CD4-positive, CD25-positive, alpha-beta regulatory T cell (primary cell): ENCODE results near the gene CA4. TPM values are rescaled to one million over a fixed set of nuclear protein-coding genes. Genes with fewer than 3 reads are reported as not detected.
A peak's percentile ranks its signal among the peaks of the same experiment; 100 is the strongest.
"Not testable (repeated sequence)": the region's sequence is repeated elsewhere in the genome, so short reads cannot be mapped to it uniquely, and the experiment has no call there.

ENCODE experiments used
- ATAC-seq, 2 donors: fragments of 150-1000 bp; cut with Tn5 transposase; one replicate each; pipeline ENCODE4 v1.10.0; 2021; ENCODE audit warnings: low read depth in 2 of 2, moderate number of reproducible peaks in 2 of 2, moderate library complexity in 1 of 2
- DNase-seq, 3 donors: peaks; one replicate each; pipeline versions ENCODE4 v3.0.0 to v3.0.0-alpha.2; 2012 to 2022; ENCODE audit warnings: mixed read lengths in 1 of 3
- H3K27ac ChIP-seq: one replicate; pipeline ENCODE4 v1.7.0; 2013; ENCODE audit warnings: mild to moderate bottlenecking, low read length; ENCODE audit not compliant: insufficient read depth, poor library complexity, severe bottlenecking
- H3K27me3 ChIP-seq: one replicate; pipeline ENCODE4 v1.7.0; 2013; ENCODE audit warnings: low read length; ENCODE audit not compliant: control insufficient read depth, insufficient read depth
- H3K36me3 ChIP-seq: one replicate; pipeline ENCODE4 v1.7.0; 2013; ENCODE audit warnings: mild to moderate bottlenecking, low read length, moderate library complexity; ENCODE audit not compliant: control insufficient read depth, insufficient read depth
- H3K4me1 ChIP-seq: 2 replicates; pipeline ENCODE4 v1.7.0; 2013; ENCODE audit warnings: mild to moderate bottlenecking, low read length; ENCODE audit not compliant: insufficient read depth, control insufficient read depth, poor library complexity, severe bottlenecking
- H3K4me3 ChIP-seq: one replicate; pipeline ENCODE4 v1.7.0; 2013; ENCODE audit warnings: low read depth, mild to moderate bottlenecking, low read length, moderate library complexity
- H3K9me3 ChIP-seq, 2 experiments: 1 replicate in 1 of 2; 2 replicates in 1 of 2; pipeline ENCODE4 v1.7.0; 2013; ENCODE audit warnings: low read length in 2 of 2, mild to moderate bottlenecking in 1 of 2, moderate library complexity in 1 of 2; ENCODE audit not compliant: control insufficient read depth in 2 of 2
- H3K27ac Mint-ChIP-seq, 3 donors: one replicate each; pipeline ENCODE4 v1.8.0; 2020 to 2022; ENCODE audit warnings: mild to moderate bottlenecking in 3 of 3, mixed read lengths in 3 of 3, moderate library complexity in 2 of 3
- H3K27me3 Mint-ChIP-seq: one replicate; pipeline ENCODE4 v1.8.0; 2022; ENCODE audit warnings: mild to moderate bottlenecking, mixed read lengths
- H3K36me3 Mint-ChIP-seq: one replicate; pipeline ENCODE4 v1.8.0; 2020; ENCODE audit warnings: mixed read lengths
- H3K4me1 Mint-ChIP-seq, 4 donors: one replicate each; pipeline ENCODE4 v1.8.0; 2020 to 2022; ENCODE audit warnings: mixed read lengths in 4 of 4, mild to moderate bottlenecking in 1 of 4
- H3K4me3 Mint-ChIP-seq, 4 donors: one replicate each; pipeline ENCODE4 v1.8.0; 2020 to 2022; ENCODE audit warnings: mild to moderate bottlenecking in 4 of 4, mixed read lengths in 4 of 4, moderate library complexity in 3 of 4
- H3K9me3 Mint-ChIP-seq, 7 donors: one replicate each; pipeline ENCODE4 v1.8.0; 2020 to 2022; ENCODE audit warnings: mixed read lengths in 7 of 7, mild to moderate bottlenecking in 3 of 7, moderate library complexity in 2 of 7
- polyA plus RNA-seq, 4 donors: library from polyadenylated mRNA; unstranded; fragments of 300-500 nt; fragmentation: Illumina TruSeq; gene quantifications; one replicate each; pipeline ENCODE4 v1.2.3, GENCODE V29; 2021
- total RNA-seq: library from RNA; stranded (reverse); gene quantifications from one replicate; pipeline ENCODE4 v1.2.3, GENCODE V29; 2022

CA4 gene
- total and polyA plus RNA-seq, 5 donors from 2014 or later: not detected

GRCh38 chr17:60108309-60108708 is 41.5 kb upstream of the CA4 start:
- peaks cover 52% of the 10 kb centered on the region for H3K27me3 Mint-ChIP-seq
- H3K9me3 ChIP-seq, H3K36me3 Mint-ChIP-seq, H3K9me3 Mint-ChIP-seq, H3K4me3 ChIP-seq, H3K4me1 Mint-ChIP-seq, H3K4me1 ChIP-seq, H3K36me3 ChIP-seq, H3K4me3 Mint-ChIP-seq, H3K27ac Mint-ChIP-seq, ATAC-seq, DNase-seq, H3K27ac ChIP-seq: not testable (repeated sequence)
- H3K27me3 ChIP-seq: peaks cover 14% of the 10 kb centered on the region

DNA sequence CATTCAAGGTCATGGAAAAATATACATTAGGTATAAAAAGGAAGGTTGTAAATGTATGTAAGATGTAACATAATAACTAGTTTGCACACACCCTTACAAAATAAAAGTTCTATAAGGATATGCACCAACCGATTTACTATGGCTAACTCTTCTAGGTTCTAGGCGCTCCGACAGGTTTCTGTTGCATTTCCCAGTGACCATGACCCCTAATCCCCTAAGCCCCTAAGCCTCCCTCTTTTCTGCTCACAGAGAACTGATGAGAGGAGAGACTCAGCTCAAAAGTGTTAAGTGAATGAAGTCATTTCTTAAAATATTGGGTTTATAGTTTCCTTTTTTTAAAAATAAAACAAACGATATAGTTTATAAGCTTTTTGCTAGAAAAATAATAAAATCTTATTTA is 41.1 kb upstream of the CA4 start:
- no peak overlapping the region for H3K4me3 Mint-ChIP-seq
- H3K9me3 Mint-ChIP-seq: no peaks in the 10 kb centered on the region
- no peaks in the 10 kb centered on the region for H3K36me3 Mint-ChIP-seq
- no peaks in the 10 kb centered on the region for H3K36me3 ChIP-seq
- DNase-seq: no peak
- H3K9me3 ChIP-seq: no peaks in the 10 kb centered on the region
- H3K27me3 Mint-ChIP-seq: peaks cover 48% of the 10 kb centered on the region
- H3K4me3 ChIP-seq: no peak overlapping the region
- H3K4me1 Mint-ChIP-seq: peaks cover 0 to 3% (median 0%) of the 10 kb centered on the region in 4 donors
- ATAC-seq: no peak
- H3K27ac ChIP-seq: no peak overlapping the region
- H3K27ac Mint-ChIP-seq: no peak overlapping the region
- H3K27me3 ChIP-seq: peaks cover 14% of the 10 kb centered on the region
- H3K4me1 ChIP-seq: no peaks in the 10 kb centered on the region

- ATAC-seq: no peak
- no peak overlapping the region for H3K4me3 ChIP-seq
- no peak overlapping the region for H3K27ac Mint-ChIP-seq
- H3K27me3 Mint-ChIP-seq: peaks cover 44% of the 10 kb centered on the region
- DNase-seq: no peak
- H3K27me3 ChIP-seq: peaks cover 11% of the 10 kb centered on the region
- H3K27ac ChIP-seq: no peak overlapping the region
- H3K9me3 Mint-ChIP-seq: no peaks in the 10 kb centered on the region
- no peaks in the 10 kb centered on the region for H3K36me3 Mint-ChIP-seq
- no peak overlapping the region for H3K4me3 Mint-ChIP-seq
- no peaks in the 10 kb centered on the region for H3K4me1 ChIP-seq
- no peaks in the 10 kb centered on the region for H3K9me3 ChIP-seq
- no peaks in the 10 kb centered on the region for H3K36me3 ChIP-seq
- peaks cover 0 to 3% (median 0%) of the 10 kb centered on the region in 4 donors for H3K4me1 Mint-ChIP-seq
These were observed 40.6 kb upstream of the CA4 start for GRCh38 chr17:60109161-60109560.

DNA sequence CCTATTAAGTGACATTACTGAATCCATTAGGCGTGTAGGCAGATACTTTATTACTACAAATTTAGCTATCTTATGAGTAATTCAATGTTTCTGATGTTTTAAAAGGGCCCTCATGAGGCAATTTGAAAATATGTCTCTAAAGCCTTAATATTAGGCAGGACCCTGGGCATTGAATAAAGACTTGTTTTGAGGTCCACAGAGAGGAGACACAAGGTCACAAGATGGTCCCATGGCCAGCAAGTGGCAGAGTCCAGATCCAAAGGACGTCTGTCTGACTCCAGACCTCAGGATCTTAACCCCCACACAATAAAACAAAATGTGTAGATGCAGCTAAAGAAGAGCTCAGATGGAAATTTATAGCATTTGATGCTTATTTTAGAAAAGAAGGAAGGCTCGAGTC is 39.2 kb upstream of the CA4 start:
- H3K36me3 Mint-ChIP-seq: no peaks in the 10 kb centered on the region
- peaks cover 37% of the 10 kb centered on the region for H3K27me3 Mint-ChIP-seq
- Histone ChIP-seq H3K27ac (no peak overlapping the region), H3K4me3 (no peak overlapping the region), H3K9me3 (no peaks in the 10 kb centered on the region), H3K36me3 (no peaks in the 10 kb centered on the region), H3K4me1 (no peaks in the 10 kb centered on the region), H3K27me3 (peaks cover 8% of the 10 kb centered on the region)
- H3K27ac Mint-ChIP-seq: no peak overlapping the region
- DNase-seq: no peak
- no peak for ATAC-seq
- H3K9me3 Mint-ChIP-seq: no peaks in the 10 kb centered on the region
- peaks cover 0 to 3% (median 0%) of the 10 kb centered on the region in 4 donors for H3K4me1 Mint-ChIP-seq
- no peak overlapping the region for H3K4me3 Mint-ChIP-seq

- peak in 1 of 3 donors; percentile 13 for DNase-seq
- H3K4me3 Mint-ChIP-seq, H3K27ac ChIP-seq, ATAC-seq, H3K36me3 Mint-ChIP-seq, H3K4me1 ChIP-seq, H3K9me3 ChIP-seq, H3K36me3 ChIP-seq, H3K9me3 Mint-ChIP-seq, H3K27me3 ChIP-seq, H3K4me1 Mint-ChIP-seq, H3K4me3 ChIP-seq, H3K27ac Mint-ChIP-seq: not testable (repeated sequence)
- H3K27me3 Mint-ChIP-seq: peaks cover 28% of the 10 kb centered on the region
These were observed 38.1 kb upstream of the CA4 start for GRCh38 chr17:60111661-60112060.

GRCh38 chr17:60115364-60115763 is 34.4 kb upstream of the CA4 start:
- H3K9me3 ChIP-seq, H3K4me3 Mint-ChIP-seq, H3K9me3 Mint-ChIP-seq, H3K27me3 ChIP-seq, DNase-seq, H3K36me3 ChIP-seq, ATAC-seq, H3K36me3 Mint-ChIP-seq, H3K27ac Mint-ChIP-seq, H3K27ac ChIP-seq, H3K4me1 Mint-ChIP-seq, H3K27me3 Mint-ChIP-seq, H3K4me1 ChIP-seq, H3K4me3 ChIP-seq: not testable (repeated sequence)

DNA sequence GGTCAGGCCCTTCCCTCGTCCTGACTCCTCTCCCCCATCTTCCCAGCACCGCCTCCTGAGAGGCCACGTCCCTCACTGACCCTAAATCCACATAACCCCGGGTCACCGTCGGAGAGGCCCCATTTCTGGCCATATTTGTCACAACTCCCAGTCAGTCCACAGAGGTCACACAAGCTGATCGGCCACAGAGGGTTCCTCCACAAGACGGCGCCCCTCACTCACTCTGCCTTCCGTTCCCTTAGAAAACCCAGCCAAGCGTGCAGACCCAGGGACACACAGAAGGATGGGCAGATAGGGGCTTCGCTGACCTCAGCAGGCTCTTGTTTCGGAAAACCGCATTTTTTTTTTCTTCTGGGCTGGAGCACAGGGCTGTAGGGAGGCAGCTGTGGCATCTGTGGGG is 33.6 kb upstream of the CA4 start:
- not testable (repeated sequence) for H3K36me3 Mint-ChIP-seq, H3K4me1 ChIP-seq, H3K9me3 Mint-ChIP-seq, H3K27ac ChIP-seq, H3K27me3 Mint-ChIP-seq, ATAC-seq, DNase-seq, H3K36me3 ChIP-seq, H3K4me3 ChIP-seq, H3K9me3 ChIP-seq, H3K27ac Mint-ChIP-seq, H3K4me1 Mint-ChIP-seq, H3K27me3 ChIP-seq, H3K4me3 Mint-ChIP-seq

GRCh38 chr17:60119162-60119561 is 30.6 kb upstream of the CA4 start:
- H3K4me3 Mint-ChIP-seq, H3K27me3 ChIP-seq, H3K36me3 ChIP-seq, H3K27me3 Mint-ChIP-seq, DNase-seq, H3K4me1 ChIP-seq, ATAC-seq, H3K9me3 ChIP-seq, H3K27ac ChIP-seq, H3K9me3 Mint-ChIP-seq, H3K4me1 Mint-ChIP-seq, H3K4me3 ChIP-seq, H3K36me3 Mint-ChIP-seq, H3K27ac Mint-ChIP-seq: not testable (repeated sequence)
